Esophagus squamous epithelium (tissue), 4 donors: ENCODE results near the gene PCSK6.

ENCODE experiments used
- POLR2A ChIP-seq, 4 donors: fragments of 450-650 bp; IDR thresholded peaks; one replicate each; pipeline ENCODE4 v1.6.1; 2017; ENCODE audit warnings: antibody characterized with exemption in 4 of 4, mild to moderate bottlenecking in 4 of 4, moderate library complexity in 3 of 4
- TF ChIP-seq, protein P1 (sequence below), 6 experiments: fragments of 450-650 bp in 4 of 6; fragments of 200-600 bp in 2 of 6; sonication (generic) in 2 of 6; IDR thresholded peaks; one replicate each; pipeline ENCODE4 v1.5.1; 2016 to 2019; ENCODE audit warnings: antibody characterized with exemption in 6 of 6, mild to moderate bottlenecking in 4 of 6, moderate library complexity in 4 of 6

DNA sequence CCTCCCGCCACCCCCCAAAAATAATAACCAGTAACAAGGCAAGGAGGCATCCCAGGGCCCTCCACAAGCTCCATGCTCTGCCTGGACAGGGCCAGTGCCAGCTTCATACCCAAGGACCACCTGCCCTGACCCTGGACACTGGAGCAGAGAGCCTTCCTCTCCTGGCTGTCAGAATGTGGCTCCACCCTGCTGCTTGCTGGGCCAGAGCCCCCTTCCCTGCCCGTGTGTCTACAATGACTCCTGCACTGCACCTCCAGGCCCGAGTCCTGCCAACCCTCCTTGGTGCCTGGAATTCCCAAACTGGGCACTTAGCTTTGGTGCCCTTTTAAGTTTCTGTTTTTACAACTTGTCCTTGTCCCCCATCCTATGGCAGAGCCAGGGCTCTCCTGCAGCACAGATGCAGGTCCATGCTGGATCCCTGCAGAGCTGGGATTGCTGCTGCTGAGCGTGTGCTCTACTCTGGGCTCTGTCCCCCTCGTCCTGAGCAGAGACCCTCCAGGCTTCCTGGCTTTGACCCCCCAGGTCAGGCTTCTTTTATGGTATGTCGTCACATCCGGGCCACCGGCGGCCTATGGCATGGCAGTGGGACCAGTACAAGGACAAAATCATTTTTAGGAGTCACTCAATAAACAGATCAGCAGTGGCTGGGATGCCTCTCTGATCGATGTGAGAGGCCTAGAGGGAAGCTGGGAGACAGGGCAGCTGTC, 183.0 kb downstream of the PCSK6 start:
- TF ChIP-seq, protein P1, sequence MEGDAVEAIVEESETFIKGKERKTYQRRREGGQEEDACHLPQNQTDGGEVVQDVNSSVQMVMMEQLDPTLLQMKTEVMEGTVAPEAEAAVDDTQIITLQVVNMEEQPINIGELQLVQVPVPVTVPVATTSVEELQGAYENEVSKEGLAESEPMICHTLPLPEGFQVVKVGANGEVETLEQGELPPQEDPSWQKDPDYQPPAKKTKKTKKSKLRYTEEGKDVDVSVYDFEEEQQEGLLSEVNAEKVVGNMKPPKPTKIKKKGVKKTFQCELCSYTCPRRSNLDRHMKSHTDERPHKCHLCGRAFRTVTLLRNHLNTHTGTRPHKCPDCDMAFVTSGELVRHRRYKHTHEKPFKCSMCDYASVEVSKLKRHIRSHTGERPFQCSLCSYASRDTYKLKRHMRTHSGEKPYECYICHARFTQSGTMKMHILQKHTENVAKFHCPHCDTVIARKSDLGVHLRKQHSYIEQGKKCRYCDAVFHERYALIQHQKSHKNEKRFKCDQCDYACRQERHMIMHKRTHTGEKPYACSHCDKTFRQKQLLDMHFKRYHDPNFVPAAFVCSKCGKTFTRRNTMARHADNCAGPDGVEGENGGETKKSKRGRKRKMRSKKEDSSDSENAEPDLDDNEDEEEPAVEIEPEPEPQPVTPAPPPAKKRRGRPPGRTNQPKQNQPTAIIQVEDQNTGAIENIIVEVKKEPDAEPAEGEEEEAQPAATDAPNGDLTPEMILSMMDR (IDR thresholded peaks at IDR 0.05), result no peak
- TF ChIP-seq POLR2A (IDR thresholded peaks at IDR 0.05), result no peak
